SK-N-MC (cell line): Measurements from ENCODE around the gene WWC1.

Experiments
- EZH2 ChIP-seq: fragments of 200-600 bp; sonication (generic); IDR thresholded peaks from one replicate; pipeline ENCODE4 v1.6.1; 2017; ENCODE audit warnings: antibody characterized with exemption
- FOXP2 ChIP-seq: optimal IDR thresholded peaks from 2 replicates; pipeline ENCODE3; 2011; ENCODE audit warnings: mild to moderate bottlenecking, moderate library complexity; ENCODE audit not compliant: insufficient read depth; ENCODE audit errors: extremely low read length, control extremely low read depth
- POLR2AphosphoS5 ChIP-seq: IDR thresholded peaks from 2 replicates; pipeline ENCODE4 v1.6.1; 2012; ENCODE audit warnings: mild to moderate bottlenecking, low read depth, low read length, borderline replicate concordance

DNA sequence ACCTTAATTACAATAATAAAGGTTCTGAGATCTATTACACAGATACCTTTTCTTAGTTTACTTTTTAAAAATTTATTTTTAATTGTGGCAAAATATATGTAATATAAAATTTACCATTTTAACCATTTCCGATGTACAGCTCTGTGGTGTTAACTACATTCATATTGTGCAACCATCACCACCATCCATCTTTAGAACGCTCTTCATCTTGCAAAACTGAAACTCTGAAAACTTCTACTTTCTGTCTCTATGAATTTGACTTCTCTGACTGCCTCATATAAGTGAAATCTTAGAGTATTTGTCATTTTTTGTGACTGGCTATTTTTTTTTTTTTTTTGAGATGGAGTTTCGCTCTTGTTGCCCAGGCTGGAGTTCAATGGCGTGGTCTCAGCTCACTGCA is 26.8 kb downstream of the WWC1 start:
- TF ChIP-seq EZH2 = no peak
- TF ChIP-seq FOXP2 = no peak
- no peak for TF ChIP-seq POLR2AphosphoS5
